Keratinocyte (primary cell): Measurements from ENCODE around the gene VCAN. TPM values are rescaled to one million over a fixed set of nuclear protein-coding genes. Genes with fewer than 3 reads are reported as not detected.

Experiments
- DNase-seq: peaks from one replicate; pipeline ENCODE4 v3.0.0-alpha.2; 2011; ENCODE audit warnings: low read depth, missing footprints, low spot score
- FAIRE-seq: peaks from 2 replicates; lab custom pipeline; 2011; peaks lifted over from hg19 to GRCh38; lab: Jason Lieb, UNC
- H2AFZ ChIP-seq: 2 replicates; pipeline ENCODE4 v1.6.0; 2012; ENCODE audit warnings: low read length, control low read depth, inconsistent platforms; ENCODE audit not compliant: control insufficient read depth
- H3K27ac ChIP-seq: 2 replicates; pipeline ENCODE4 v1.5.1; 2011; ENCODE audit warnings: low read length; ENCODE audit not compliant: control insufficient read depth, insufficient read depth
- H3K27me3 ChIP-seq: 3 replicates; pipeline ENCODE4 v1.6.0; 2011; ENCODE audit warnings: low read length; ENCODE audit not compliant: control insufficient read depth, insufficient read depth; ENCODE audit errors: extremely low read depth
- H3K36me3 ChIP-seq, 2 experiments: 2 replicates in 1 of 2; 3 replicates in 1 of 2; pipeline ENCODE4 v1.5.1; 2011; ENCODE audit warnings: low read length in 2 of 2, mild to moderate bottlenecking in 1 of 2; ENCODE audit not compliant: control insufficient read depth in 2 of 2, insufficient read depth in 2 of 2; ENCODE audit errors: extremely low read depth in 1 of 2
- H3K4me1 ChIP-seq: 3 replicates; pipeline ENCODE4 v1.5.1; 2011; ENCODE audit warnings: low read length; ENCODE audit not compliant: control insufficient read depth, insufficient read depth; ENCODE audit errors: extremely low read depth
- H3K4me2 ChIP-seq: 3 replicates; pipeline ENCODE4 v1.6.0; 2011; ENCODE audit warnings: low read depth, low read length; ENCODE audit not compliant: control insufficient read depth, insufficient read depth; ENCODE audit errors: extremely low read depth
- H3K4me3 ChIP-seq, 3 experiments: fragments of 200-600 bp in 1 of 3; sonication (generic) in 1 of 3; 2 replicates in 2 of 3; 3 replicates in 1 of 3; pipeline ENCODE4 v1.5.1; 2011 to 2016; ENCODE audit warnings: low read length in 3 of 3, mild to moderate bottlenecking in 3 of 3, control low read depth in 2 of 3, inconsistent platforms in 1 of 3, low read depth in 1 of 3, mixed read lengths in 1 of 3, mixed run types in 1 of 3, moderate library complexity in 1 of 3; ENCODE audit not compliant: control insufficient read depth in 2 of 3, insufficient read depth in 2 of 3; ENCODE audit errors: extremely low read depth in 1 of 3
- H3K79me2 ChIP-seq: 2 replicates; pipeline ENCODE4 v1.6.0; 2012; ENCODE audit warnings: low read length; ENCODE audit not compliant: control insufficient read depth, insufficient read depth
- H3K9ac ChIP-seq: 3 replicates; pipeline ENCODE4 v1.6.0; 2011; ENCODE audit warnings: low read length; ENCODE audit not compliant: control insufficient read depth, insufficient read depth; ENCODE audit errors: extremely low read depth
- H3K9me1 ChIP-seq: 3 replicates; pipeline ENCODE4 v1.6.0; 2011; ENCODE audit warnings: low read length; ENCODE audit not compliant: control insufficient read depth, insufficient read depth; ENCODE audit errors: extremely low read depth
- H3K9me3 ChIP-seq: 2 replicates; pipeline ENCODE4 v1.5.1; 2012; ENCODE audit warnings: low read depth, low read length; ENCODE audit not compliant: control insufficient read depth
- H4K20me1 ChIP-seq: 3 replicates; pipeline ENCODE4 v1.6.0; 2011; ENCODE audit warnings: low read length; ENCODE audit not compliant: control insufficient read depth, insufficient read depth; ENCODE audit errors: extremely low read depth
- CTCF ChIP-seq, 3 experiments: IDR thresholded peaks in 1 of 3; conservative IDR thresholded peaks in 1 of 3; optimal IDR thresholded peaks in 1 of 3; 2 replicates in 2 of 3; 3 replicates in 1 of 3; pipeline versions ENCODE3 to v1.5.1; 2011; ENCODE audit warnings: low read length in 3 of 3, mild to moderate bottlenecking in 3 of 3, moderate library complexity in 2 of 3, control low read depth in 1 of 3, inconsistent platforms in 1 of 3; ENCODE audit not compliant: insufficient read depth in 2 of 3; ENCODE audit errors: extremely low read depth in 1 of 3
- EZH2 ChIP-seq: IDR thresholded peaks from one replicate; pipeline ENCODE4 v1.6.1; 2012; ENCODE audit warnings: inconsistent platforms, mild to moderate bottlenecking, low read length, moderate library complexity
- dilution Hi-C: fragments of 300-500 bp; cut with MboI; formaldehyde crosslinking; loops from one replicate; pipeline ENCODE4 v1.7.0; 2020; ENCODE audit warnings: low sequenced_read_pairs; ENCODE audit not compliant: extremely low pct_ligation_motif_present
- polyA plus RNA-seq, 5 experiments: library from polyadenylated mRNA; depleted of rRNA in 3 of 5; stranded (reverse) in 3 of 5; stranded (forward) in 1 of 5; unstranded in 1 of 5; fragments of >200 nt; gene quantifications; 1 replicate in 1 of 5; 2 replicates in 3 of 5; 3 replicates in 1 of 5; pipeline versions ENCODE4 v1.2.1 to v1.2.3, GENCODE V29; 2011 to 2012; ENCODE audit warnings: missing spikeins in 2 of 5, low read depth in 1 of 5, low replicate concordance in 1 of 5

VCAN gene
- polyA plus RNA-seq, 1 donor (not counting 4 experiments of a cell fraction or from before 2014, with no cell fraction given): 1.9 TPM

- no peak for FAIRE-seq
- no peak for TF ChIP-seq CTCF (optimal IDR thresholded peaks at IDR 0.05 in 1 of 3, IDR thresholded peaks at IDR 0.05 in 1 of 3, conservative IDR thresholded peaks at IDR 0.05 in 1 of 3; ENCODE audit: extremely low read depth in 1 of 3, insufficient read depth in 2 of 3, low read length in 3 of 3)
- TF ChIP-seq EZH2: no peak
Observed at GRCh38 chr5:83547889-83548288, 76.3 kb downstream of the VCAN start.

DNA sequence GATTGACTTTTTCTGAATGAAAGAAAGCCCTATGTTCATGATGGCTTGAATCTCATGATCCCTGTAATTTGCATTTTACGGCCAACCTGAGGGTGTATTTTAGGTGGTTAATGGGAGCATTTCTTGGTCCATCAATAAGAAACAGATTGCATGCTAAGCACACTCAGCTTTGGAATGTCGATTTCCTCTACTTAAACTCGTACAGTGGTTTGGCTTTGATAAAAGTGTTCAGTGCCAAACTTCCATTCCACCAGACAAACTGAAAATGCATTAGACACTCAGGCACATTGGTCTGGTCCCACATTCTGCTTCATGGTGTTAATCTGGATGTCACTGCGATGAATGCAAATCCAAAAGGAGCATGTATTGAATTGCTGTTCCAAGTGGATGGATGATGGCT lies 77.0 kb downstream of the VCAN start:
- H4K20me1 ChIP-seq: no peaks in the 10 kb centered on the region
- no peak overlapping the region for H3K9ac ChIP-seq
- H3K79me2 ChIP-seq: no peaks in the 10 kb centered on the region
- H3K36me3 ChIP-seq: no peaks in the 10 kb centered on the region
- H3K27ac ChIP-seq: no peak overlapping the region
- FAIRE-seq (no peak), DNase-seq (no peak)
- dilution Hi-C loops: no loop called here
- H3K4me1 ChIP-seq: no peaks in the 10 kb centered on the region
- H3K9me1 ChIP-seq: no peaks in the 10 kb centered on the region
- H3K4me2 ChIP-seq: no peak overlapping the region
- TF ChIP-seq CTCF (optimal IDR thresholded peaks at IDR 0.05 in 1 of 3, IDR thresholded peaks at IDR 0.05 in 1 of 3, conservative IDR thresholded peaks at IDR 0.05 in 1 of 3; ENCODE audit: extremely low read depth in 1 of 3, insufficient read depth in 2 of 3, low read length in 3 of 3) (no peak), EZH2 (no peak)
- no peaks in the 10 kb centered on the region for H3K27me3 ChIP-seq
- no peak overlapping the region for H3K4me3 ChIP-seq
- no peaks in the 10 kb centered on the region for H3K9me3 ChIP-seq
- H2AFZ ChIP-seq: no peak overlapping the region

More at GRCh38 chr5:83547889-83548288, 76.3 kb downstream of the VCAN start:
- Histone ChIP-seq H3K4me1 (no peaks in the 10 kb centered on the region), H3K9me3 (no peaks in the 10 kb centered on the region), H3K4me2 (no peak overlapping the region), H3K9ac (no peak overlapping the region), H3K27me3 (no peaks in the 10 kb centered on the region), H3K4me3 (no peak overlapping the region), H3K27ac (no peak overlapping the region), H2AFZ (no peak overlapping the region), H4K20me1 (no peaks in the 10 kb centered on the region), H3K36me3 (no peaks in the 10 kb centered on the region), H3K79me2 (no peaks in the 10 kb centered on the region), H3K9me1 (no peaks in the 10 kb centered on the region)
- no peak for DNase-seq
- dilution Hi-C loops: no loop called here
